DMS53 (cell line): ENCODE measurements around the gene TP53BP2.
"Not testable (repeated sequence)": the region's sequence is repeated elsewhere in the genome, so short reads cannot be mapped to it uniquely, and the experiment has no call there.

Source experiments
- DNase-seq: peaks from one replicate; lab custom pipeline; 2025; lab: John Stamatoyannopoulos, UW

The TP53BP2 gene

DNA sequence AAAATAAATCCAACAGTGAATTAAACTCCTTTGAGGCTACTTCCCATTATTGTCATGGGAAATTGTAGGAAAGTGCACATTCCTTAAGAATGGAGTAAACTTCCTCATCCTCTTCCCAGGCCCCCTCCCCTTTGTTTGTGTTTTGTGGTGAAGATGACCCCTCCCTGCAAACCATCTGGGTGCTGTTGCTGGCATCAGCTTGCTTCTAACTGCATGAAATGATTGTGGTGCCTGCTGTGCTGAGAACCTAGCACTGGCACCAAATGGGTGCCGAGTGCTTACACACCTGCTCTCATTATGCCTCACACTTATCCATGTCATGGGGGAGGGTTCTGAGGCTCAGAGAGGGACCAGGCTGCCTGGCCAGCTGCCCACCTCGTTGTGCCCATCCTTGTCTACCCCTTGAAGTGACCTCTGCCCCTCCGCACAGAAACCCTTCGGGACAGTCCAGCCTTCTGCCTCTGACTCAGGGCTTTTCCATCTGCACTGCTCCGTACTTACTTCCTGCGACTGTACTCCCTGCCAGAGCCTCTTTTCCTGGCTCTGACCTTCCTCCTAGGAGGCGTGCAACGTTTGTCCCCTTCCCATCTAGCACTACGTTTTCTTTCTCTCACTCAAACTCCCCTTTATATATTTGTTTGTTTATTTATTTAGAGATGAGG is 102.8 kb downstream of the TP53BP2 start:
- DNase-seq = peak; percentile 51

DNA sequence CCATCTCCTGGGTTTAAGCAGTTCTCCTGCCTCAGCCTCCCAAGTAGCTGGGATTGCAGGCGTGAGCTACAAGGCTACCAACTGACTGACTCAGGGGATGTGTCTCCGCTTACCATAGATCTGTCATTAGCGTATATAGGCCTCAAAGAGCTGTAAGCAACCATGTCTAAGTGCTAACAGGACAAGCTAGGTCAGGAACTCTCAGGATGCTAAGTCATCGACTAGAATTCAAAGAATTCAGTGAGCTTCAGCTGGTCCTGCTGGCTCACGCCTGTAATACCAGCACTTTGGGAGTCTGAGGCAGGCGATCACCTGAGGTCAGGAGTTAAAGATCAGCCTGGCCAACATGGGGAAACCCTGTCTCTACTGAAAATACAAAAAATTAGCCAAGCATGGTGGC is 103.9 kb downstream of the TP53BP2 start:
- DNase-seq = no peak

DNA sequence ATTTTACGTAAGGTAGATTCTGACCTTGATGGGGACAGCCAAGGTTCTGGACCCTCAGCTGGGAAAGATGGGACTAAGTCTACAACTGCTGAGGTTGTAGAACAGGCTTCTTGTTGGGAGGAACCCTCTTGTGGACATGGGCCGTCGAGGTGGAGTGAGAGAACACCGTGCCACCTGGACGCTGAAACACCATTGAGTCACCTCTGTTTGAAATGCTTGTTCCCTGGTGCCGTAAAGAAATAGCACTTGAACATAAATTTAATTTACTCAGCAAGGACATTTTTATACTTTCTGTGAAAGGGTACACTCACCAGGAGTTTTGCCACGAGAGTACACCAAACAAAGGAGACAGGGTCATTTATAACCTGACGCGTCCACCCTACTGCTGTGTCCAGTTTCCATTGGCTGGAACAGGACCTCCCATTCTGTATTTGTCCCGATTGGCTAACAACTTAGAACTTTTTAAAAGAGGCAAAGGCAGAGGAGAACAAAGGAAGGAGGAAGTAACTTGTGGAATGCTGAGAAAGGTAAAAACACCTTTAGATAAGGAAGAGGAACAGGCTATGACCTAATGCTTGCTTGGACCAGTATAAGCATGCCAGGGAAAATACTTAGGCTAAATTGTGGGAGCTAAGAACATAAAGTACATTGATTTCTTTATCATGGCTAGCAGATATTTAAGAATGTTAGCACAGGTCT is 105.6 kb downstream of the TP53BP2 start:
- DNase-seq = not testable (repeated sequence)

DNA sequence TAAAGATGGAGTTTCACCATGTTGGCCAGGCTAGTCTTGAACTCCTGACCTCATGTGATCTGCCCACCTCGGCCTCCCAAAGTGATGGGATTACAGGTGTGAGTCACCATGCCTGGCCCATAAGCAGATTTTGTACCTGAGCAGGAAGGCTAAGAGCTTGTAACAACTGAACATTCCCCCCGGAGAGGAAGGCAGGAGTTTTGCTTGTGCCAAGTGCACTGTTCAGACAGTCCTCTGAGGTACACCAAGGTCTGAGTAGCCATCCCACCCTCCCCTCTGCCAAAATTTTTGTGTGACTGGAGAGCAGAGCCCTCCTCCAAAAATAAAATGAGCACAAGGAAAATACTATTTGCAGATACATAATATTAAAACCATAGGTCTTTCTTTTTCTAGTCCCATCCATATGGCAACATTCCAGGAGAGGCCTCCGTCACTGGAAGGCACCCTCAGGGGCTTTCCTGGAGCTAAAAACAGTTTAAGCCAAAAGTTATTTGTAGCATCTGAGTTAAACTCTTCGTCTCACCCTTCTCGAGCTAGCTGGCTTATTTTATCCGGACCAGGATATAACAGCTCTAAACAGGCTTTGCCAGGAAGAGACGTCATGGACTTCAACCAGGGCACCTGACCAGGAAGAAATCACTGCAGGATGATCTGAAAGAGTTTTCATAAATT is 106.2 kb downstream of the TP53BP2 start:
- DNase-seq = no peak

DNA sequence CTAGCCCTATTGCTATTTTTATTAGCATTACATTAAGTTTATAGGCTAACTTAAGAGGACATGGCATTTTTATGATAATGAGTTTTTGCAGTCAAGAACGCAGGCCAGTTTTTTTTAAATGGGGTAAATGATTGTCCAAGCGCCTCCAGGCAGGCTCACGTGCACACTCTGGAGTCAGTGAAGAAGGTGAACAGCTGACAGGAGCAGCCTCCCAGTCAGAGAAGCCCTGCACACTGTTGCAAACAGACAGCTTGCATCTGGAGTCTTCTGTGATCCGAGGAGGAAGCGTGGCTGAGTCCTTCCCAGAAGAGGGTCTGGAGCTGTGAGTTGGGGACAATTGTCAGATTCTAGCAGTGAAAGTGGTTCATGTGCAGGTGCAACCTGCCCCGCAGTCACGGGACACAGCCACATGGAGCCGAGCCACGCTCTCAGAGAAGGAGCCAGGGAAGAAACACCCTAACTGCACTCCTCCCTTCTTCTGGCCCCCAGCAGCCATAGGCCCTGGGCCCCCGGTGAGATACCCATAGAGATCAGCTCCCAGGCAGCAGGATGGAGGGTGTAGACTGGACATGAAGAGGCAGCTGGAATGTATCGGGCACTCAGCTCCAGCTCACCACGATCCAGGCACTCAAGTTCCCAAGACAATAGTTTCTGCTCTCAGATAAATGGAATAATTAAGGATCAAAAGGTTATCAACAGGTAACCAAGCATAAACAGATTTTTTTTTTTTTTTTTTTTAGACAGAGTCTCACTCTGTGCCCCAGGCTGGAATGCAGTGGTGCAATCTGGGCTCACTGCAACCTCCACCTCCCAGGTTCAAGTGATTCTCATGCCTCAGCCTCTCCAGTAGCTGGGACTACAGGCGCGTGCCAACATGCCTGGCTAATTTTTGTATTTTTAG is 107.0 kb downstream of the TP53BP2 start:
- DNase-seq = no peak

DNA sequence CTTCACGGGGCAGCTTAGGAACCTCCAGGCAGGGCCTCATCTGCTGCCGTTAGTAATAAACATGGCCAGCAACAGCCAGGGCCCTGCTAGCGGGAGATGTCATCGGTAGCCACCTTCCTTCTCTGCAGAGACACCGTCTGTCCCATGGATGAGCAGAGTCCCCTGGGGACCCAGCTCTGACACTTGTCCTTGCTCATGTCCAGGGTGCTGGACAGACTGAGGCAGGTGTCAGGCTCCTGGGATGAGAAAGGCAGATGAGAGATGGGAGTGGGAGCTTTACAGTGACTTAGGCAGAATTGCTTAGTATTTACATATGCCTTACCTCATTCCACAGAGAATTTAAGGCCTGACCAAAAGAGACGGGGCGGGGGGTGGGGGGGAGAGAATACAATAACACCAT is 108.4 kb downstream of the TP53BP2 start:
- DNase-seq = no peak

DNA sequence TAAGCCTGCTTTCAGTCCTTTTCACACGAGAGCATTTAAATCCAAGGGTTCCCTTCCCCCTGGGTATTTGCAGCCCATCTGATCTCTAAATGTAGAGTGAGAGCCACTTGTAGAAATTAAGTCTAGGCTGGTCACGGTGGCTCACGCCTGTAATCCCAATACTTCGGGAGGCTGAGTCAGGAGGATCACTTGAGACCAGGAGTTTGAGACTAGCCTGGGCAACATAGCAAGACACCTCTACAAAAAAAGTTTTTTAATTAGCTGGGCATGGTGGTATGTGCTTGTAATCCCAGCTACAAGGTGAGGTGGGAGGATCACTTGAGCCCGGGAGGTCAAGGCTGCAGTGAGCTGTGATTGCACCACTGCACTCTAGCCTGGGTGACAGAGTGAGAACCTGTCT is 109.1 kb downstream of the TP53BP2 start:
- DNase-seq = not testable (repeated sequence)

DNA sequence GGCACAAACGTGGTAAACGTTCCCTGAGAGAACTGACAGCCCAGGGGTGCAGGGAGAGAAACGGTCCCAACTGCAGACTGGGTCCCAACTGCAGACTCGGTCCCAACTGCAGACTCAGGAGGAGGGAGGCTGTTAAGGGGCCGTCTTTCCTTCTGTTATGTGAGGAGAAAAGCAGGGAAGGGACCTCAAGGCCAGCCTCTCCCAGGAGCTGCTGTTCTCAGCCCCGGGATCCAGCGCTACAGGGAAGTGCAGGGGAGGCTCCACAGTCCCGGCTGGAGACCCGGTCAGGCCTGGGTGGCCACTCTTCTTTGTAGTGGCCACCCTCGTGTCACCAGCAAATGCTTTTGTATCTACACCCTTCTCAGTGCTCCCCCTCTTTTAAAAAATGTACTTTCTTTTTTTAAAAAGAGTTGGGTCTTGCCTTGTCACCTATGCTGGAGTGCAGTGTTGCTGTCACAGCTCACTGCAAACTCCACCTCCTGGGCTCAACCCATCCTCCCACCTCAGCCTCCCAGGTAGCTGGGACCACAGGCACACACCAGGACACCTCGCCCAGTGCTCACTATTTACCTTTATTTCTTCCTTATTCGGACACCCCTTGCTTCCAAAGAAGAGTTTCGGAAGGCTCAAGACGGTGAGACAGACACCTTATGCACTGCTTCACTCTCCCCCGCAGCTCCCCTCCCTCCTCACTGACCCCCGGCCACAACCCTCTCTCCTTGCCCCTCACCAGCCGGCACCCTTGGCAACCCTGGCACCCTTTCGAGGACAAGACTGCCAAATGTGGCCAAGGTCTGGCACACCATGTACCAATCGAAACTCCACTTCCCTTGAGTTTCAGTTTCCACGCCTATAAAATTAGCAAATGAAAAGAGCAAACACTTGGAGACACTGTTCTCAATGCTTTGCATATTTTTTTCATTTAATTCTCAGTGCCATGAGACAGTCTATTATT is 111.6 kb downstream of the TP53BP2 start:
- DNase-seq = no peak

DNA sequence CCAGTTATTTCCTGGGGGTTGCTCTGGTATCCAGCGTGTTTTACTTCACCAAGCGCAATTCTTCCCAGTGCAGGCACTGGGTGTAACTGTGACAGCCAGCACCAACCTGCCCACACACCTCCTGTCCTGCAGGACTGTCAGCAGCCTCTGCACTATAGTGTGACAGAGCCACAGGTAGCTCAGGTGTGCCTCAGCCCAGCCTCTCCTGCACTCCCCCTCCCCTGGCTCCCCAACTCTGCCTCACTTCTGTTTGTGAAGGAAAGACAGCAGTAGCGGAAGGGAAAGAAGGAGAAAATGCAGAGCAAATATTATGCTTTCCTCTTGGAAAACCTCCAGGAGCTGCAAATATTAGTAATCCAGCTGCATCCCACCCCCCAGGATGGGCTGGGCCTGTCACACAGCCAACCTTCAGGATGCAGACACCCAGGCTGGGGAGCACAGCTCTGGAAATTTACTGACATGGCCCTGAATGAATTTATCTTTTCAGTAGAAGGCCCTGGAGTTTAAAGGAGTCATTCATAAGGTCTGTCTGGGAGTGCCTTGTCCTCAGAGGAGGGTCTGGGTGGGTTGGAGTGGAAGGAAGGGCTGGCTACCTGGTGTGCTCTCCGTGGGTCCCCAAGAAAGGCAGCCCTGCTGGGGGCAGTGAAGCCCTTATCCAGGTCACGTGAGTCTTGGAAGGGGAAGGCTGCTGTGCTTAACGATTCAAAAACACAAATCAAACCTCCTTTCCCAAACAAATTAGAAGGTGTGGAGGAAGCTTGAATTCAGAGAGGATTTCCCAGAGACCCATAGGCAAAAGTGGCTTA is 112.6 kb downstream of the TP53BP2 start:
- DNase-seq = no peak

DNA sequence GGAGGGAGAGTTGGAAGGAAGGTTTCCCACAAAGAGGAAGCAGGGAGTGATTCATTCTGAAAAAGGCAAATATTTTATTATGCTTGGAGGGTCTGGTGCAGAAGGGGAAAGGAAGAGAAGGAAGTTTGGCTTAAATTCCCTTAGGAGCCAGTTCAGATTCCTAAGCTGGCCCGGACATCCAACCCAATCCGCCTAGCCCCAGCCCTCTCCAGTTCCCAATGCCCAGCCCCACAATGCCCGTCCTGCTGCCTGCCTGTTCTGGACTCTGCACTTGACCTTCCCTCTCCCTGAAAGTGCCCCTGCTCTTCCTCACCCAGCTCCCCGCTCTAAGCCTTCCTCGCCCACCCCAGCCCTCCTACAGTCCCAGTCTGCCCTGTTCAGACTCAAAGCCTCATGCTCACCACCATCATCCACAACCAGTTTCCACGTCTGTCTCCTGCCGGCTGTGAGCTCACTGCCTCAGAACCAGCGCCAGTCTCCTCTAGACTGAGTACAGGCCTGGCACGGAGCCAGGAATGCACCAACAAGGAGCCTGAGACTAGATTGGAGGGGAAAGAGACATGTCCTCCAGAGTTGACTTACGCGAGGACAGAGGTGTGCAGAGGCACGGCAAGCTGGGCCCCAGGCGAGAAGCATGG is 114.5 kb downstream of the TP53BP2 start:
- peak; percentile 19 for DNase-seq

DNA sequence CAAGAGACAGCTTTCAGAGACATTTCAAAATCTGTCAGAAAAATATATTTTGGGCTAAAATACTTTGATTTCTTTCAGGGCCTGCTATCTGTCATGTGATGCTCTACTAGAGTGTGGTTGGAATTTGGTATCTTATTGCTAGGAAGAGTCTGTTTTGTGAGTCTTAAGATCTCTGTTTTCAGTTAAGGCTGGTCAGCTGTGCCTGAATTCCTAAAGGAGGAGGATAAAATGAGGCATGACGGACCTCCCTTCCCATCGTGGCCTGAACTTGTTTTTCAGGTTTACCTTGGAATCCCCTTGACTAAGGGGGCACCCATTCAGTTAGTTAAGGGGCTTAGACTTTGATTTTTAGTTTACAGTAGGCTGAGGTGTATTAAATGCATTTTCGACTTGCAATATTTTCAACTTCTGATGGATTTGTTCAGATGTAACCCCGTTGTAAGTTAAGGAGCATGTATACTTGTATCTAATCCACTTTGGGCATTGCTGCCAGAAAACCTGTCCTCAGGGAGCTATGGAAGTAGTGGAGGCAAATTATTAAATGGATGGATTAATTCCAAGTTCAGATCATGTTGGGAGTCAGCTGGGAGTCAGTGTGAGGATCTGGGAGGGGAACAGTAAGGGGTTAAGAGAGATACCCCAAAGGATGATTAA is 115.1 kb downstream of the TP53BP2 start:
- peak; percentile 14 for DNase-seq

DNA sequence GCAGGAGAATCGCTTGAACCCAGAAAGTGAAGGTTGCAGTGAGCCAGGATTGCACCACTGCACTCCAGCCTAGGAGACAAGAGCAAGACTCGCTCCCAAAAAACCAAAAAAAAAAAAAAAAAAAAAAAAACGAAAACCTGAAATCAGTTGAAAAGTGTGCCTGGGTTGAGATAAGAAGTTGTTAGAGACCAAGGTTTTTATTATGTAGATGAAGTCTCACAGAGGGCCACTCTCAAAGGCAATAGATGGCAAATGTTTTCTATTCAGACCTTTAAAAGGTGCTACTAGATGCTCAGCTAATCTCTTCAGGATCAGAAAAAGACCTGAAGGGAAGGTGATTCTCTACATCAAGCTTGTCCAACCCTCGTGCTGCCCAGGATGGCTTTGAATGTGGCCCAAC is 115.8 kb downstream of the TP53BP2 start:
- no peak for DNase-seq
